ENCODE data around the gene MKNK1.

DNA sequence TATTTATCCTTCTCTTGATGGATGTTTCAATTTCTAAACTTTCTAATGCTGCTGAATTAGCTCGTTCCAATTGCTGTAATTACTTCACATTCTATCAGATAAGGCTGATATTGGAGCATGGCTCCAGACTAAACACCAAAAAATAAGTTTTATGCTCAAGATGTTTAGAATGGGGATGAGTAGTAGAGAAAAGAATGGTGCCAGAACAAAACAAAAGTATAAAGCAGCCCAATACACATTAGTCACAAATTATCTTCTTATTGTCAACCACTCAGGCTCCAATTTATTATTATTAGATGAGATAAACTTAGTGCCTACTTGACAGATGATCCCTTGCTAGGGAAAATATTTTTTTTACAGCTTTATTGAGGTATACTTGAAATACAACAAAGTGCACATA, 42.3 kb upstream of the MKNK1 start:
- TF ChIP-seq, protein P1, sequence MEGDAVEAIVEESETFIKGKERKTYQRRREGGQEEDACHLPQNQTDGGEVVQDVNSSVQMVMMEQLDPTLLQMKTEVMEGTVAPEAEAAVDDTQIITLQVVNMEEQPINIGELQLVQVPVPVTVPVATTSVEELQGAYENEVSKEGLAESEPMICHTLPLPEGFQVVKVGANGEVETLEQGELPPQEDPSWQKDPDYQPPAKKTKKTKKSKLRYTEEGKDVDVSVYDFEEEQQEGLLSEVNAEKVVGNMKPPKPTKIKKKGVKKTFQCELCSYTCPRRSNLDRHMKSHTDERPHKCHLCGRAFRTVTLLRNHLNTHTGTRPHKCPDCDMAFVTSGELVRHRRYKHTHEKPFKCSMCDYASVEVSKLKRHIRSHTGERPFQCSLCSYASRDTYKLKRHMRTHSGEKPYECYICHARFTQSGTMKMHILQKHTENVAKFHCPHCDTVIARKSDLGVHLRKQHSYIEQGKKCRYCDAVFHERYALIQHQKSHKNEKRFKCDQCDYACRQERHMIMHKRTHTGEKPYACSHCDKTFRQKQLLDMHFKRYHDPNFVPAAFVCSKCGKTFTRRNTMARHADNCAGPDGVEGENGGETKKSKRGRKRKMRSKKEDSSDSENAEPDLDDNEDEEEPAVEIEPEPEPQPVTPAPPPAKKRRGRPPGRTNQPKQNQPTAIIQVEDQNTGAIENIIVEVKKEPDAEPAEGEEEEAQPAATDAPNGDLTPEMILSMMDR (IDR thresholded peaks at IDR 0.05): no peak
- no peak for TF ChIP-seq POLR2A (IDR thresholded peaks at IDR 0.05)
